ENCODE data around the gene CDH13. TPM values are rescaled to one million over a fixed set of nuclear protein-coding genes. Genes with fewer than 3 reads are reported as not detected.

CDH13 gene
- total and polyA plus RNA-seq, 10 of the 15 experiments (the other 5 are each of a cell fraction or from before 2014, with no cell fraction given), result under 0.01 to 0.05 TPM; not detected in 8

GRCh38 chr16:83473926-83474650, 847.3 kb downstream of the CDH13 start:
- Histone ChIP-seq H4K20me1 (ENCODE audit: control insufficient read depth, insufficient read depth) (no peaks in the 10 kb centered on the region), H3K79me2 (ENCODE audit: control insufficient read depth, insufficient read depth, low read length) (no peaks in the 10 kb centered on the region), H3K27ac (ENCODE audit: control insufficient read depth, insufficient read depth) (no peak overlapping the region), H3K4me3 (no peak overlapping the region), H3K27me3 (replicated peaks in 1 of 2; ENCODE audit: control insufficient read depth in 2 of 2, insufficient read depth in 2 of 2, low read length in 1 of 2) (peaks cover 0 to 2% of the 10 kb centered on the region in 2 experiments; a peak in 1 of 4 replicates), H3K9me3 (replicated peaks; ENCODE audit: control insufficient read depth, insufficient read depth, low read length) (no peaks in the 10 kb centered on the region), H3K4me1 (ENCODE audit: control insufficient read depth, insufficient read depth, low read length) (no peaks in the 10 kb centered on the region), H3K4me2 (ENCODE audit: control insufficient read depth, insufficient read depth) (no peak overlapping the region), H3K36me3 (ENCODE audit: control insufficient read depth in 2 of 2, insufficient read depth in 2 of 2, low read length in 1 of 2) (no peaks in the 10 kb centered on the region), H2AFZ (ENCODE audit: control insufficient read depth, low read depth, low read length) (no peak overlapping the region), H3K9ac (ENCODE audit: control insufficient read depth, insufficient read depth, low read length) (no peak overlapping the region)
- no TSS peak for BruUV-seq (replicated peaks)
- TF ChIP-seq SIX5 (IDR thresholded peaks at IDR 0.05; ENCODE audit: low read depth, low read length, severe bottlenecking), result no peak
- no peak for TF ChIP-seq CUX1 (IDR thresholded peaks at IDR 0.05; ENCODE audit: insufficient replicate concordance, low read depth, low read length)
- no peak for TF ChIP-seq ATF2 (IDR thresholded peaks at IDR 0.05; ENCODE audit: low read length)
- no peak for TF ChIP-seq ZBTB33 (IDR thresholded peaks at IDR 0.05)
- TF ChIP-seq MTA2 (IDR thresholded peaks at IDR 0.05; ENCODE audit: low read depth), result no peak
- no peak for TF ChIP-seq SMAD5 (IDR thresholded peaks at IDR 0.05; ENCODE audit: low read depth)
- TF ChIP-seq RAD51 (IDR thresholded peaks at IDR 0.05), result no peak
- TF ChIP-seq SMC3 (IDR thresholded peaks at IDR 0.05; ENCODE audit: borderline replicate concordance, low read length), result no peak
- TF ChIP-seq ESRRA (IDR thresholded peaks at IDR 0.05; ENCODE audit: low read length), result no peak
- no peak for TF ChIP-seq SMARCA5 (IDR thresholded peaks at IDR 0.05)
- TF ChIP-seq ZBTB11 (CRISPR knock-in tag; IDR thresholded peaks at IDR 0.05), result no peak
- FAIRE-seq, result no peak
- intact Hi-C loops (cut with micrococcal nuclease; ENCODE audit: unreplicated experiment), result no loop called here
- CTCF ChIA-PET, result interaction anchor here (1.6 kb wide), 1 partner anchor 26 kb away, joined by 4 read pairs; no protein-coding TSS in a partner anchor
- no peak for ATAC-seq
- in situ Hi-C loops (cut with MboI), result no loop called here
- WGBS (ENCODE audit: insufficient coverage, insufficient replicate concordance, low lambda C conversion rate, missing lambda C conversion rate), result 13% methylated on average over 2 of the region's 2 CpGs
- no peak for DNase-seq (ENCODE audit: low read depth, low spot score)
- POLR2A ChIA-PET, result no interaction called here
- SMC1A ChIA-PET (ENCODE audit: uncharacterized antibody, unreplicated experiment), result no interaction called here
- RAD21 ChIA-PET (ENCODE audit: unreplicated experiment), result no interaction called here
